ENCODE measurements around the gene SREBF1. TPM values are rescaled to one million over a fixed set of nuclear protein-coding genes. Genes with fewer than 3 reads are reported as not detected.

Gene SREBF1
- total RNA-seq, 1 donor, result 92.0 TPM

- no peak for TF ChIP-seq CTCF (IDR thresholded peaks at IDR 0.05; ENCODE audit: insufficient read depth, low read depth, low read length)
- DNase-seq (ENCODE audit: low read depth), result no peak
- H3K4me3 ChIP-seq (ENCODE audit: low read depth, low read length), result no peak overlapping the region
Observed at GRCh38 chr17:17831208-17832031, 5.4 kb downstream of the SREBF1 start.

DNA sequence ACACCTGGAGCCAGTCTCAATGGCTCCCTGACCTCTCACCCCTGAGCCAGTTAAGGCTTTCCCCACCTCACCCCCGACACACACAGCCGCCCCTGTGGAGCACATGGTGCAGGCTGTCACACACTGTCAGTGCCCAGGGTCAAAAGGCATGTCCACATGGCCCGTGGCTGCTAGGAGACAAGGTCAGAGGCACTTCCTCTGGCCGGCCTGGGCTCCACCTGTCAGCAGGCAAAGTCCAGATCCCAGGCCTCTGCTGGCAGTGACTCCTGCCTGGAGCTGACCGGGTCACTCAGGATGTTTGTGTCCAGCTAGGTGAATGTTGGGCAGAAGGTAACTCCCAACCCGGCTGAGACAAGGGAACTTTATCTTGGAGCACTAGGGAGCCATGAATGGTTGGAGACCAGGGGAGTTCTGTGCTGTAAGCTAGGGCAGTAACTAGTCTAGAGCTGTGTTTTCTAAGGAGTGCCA, 6.0 kb downstream of the SREBF1 start:
- no peak for DNase-seq (ENCODE audit: low read depth)
- no peak for TF ChIP-seq CTCF (IDR thresholded peaks at IDR 0.05; ENCODE audit: insufficient read depth, low read depth, low read length)
- H3K4me3 ChIP-seq (ENCODE audit: low read depth, low read length), result no peak overlapping the region

GRCh38 chr17:17830269-17830567, 6.6 kb downstream of the SREBF1 start:
- H3K4me3 ChIP-seq (ENCODE audit: low read depth, low read length), result no peak overlapping the region
- DNase-seq (ENCODE audit: low read depth), result no peak
- no peak for TF ChIP-seq CTCF (IDR thresholded peaks at IDR 0.05; ENCODE audit: insufficient read depth, low read depth, low read length)

DNA sequence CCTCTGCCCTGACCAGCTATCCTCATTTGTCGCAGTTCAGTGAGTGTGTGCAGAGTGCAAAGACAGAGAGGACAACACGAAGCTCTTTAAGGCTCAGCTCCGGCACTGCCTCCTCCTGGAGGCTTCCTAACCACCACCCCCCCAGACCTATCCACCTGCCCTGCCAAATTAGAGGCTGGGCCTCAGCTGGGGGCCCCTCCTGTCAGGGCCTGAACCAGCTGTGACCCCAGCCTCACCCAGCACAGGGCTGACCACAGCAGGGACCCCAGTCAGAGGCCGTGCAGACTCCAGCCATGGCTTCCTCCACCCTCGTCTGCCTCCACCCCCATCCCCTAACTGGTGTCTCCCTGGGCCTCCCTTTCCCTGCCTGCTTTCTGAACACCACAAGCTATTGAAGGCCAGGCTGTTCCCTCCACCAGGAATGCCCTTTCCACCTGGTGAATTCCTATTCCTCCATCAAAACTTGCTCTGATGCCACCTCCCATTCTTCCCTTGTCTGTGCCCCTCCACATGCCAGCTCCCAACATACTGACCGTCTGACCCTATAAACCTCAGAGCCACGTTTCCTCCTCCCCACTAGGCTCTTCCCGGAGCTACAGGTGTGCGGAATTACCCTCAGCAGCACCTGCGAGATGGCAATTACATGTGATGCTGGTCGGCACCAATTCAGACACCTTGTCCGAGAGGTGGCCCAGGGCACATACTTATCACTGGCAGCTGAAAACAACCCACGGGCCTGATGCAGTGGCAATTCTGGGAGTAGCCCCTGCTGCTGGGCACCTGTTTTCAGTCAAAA, 8.8 kb downstream of the SREBF1 start:
- no peak for DNase-seq (ENCODE audit: low read depth)
- no peak overlapping the region for H3K4me3 ChIP-seq (ENCODE audit: low read depth, low read length)
- TF ChIP-seq CTCF (IDR thresholded peaks at IDR 0.05; ENCODE audit: insufficient read depth, low read depth, low read length), result no peak

- no peak for TF ChIP-seq CTCF (IDR thresholded peaks at IDR 0.05; ENCODE audit: insufficient read depth, low read depth, low read length)
Observed at GRCh38 chr17:17826942-17827785, 9.6 kb downstream of the SREBF1 start.

GRCh38 chr17:17826342-17826713, 10.5 kb downstream of the SREBF1 start:
- no peak overlapping the region for H3K4me3 ChIP-seq (ENCODE audit: low read depth, low read length)
- TF ChIP-seq CTCF (IDR thresholded peaks at IDR 0.05; ENCODE audit: insufficient read depth, low read depth, low read length), result no peak
- no peak for DNase-seq (ENCODE audit: low read depth)

More at GRCh38 chr17:17826942-17827785, 9.6 kb downstream of the SREBF1 start:
- H3K4me3 ChIP-seq (ENCODE audit: low read depth, low read length), result no peak overlapping the region
- DNase-seq (ENCODE audit: low read depth), result no peak

Measured in fibroblast of villous mesenchyme (primary cell).